ENCODE data around the gene ARMC8. TPM values are rescaled to one million over a fixed set of nuclear protein-coding genes. Genes with fewer than 3 reads are reported as not detected.

Gene ARMC8
- total RNA-seq, 2 experiments from 2014 or later = 48.8 to 57.1 TPM

DNA sequence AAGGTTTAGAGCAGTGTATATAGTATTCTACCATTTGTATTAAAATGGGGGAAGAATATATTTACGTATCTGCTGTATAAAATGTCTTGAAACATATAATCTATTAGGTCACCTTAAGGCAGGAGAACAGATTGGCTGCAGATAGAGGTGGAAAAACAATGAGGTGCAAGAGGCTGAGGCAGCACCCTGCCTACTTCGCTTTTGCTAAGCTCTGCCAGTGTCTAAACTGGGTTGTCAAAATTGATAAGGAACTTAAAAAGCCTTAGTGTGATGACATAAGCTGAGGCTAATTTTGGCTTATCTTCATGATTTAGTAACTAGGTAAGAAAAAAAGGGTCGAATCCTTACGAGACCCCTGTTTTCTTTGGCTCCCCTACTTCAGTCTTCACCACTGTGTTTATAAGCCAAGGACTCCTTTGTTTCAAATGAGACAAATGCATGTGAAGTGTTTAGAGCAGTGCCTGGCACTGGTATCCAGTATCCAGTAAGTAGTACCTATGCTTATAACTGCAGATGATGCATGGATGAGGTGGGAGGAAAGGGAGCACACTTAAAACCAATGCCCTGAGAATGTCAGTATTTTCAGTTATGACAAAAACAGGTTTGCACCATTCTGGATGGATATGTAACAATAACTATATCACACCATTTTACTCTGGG lies 45.7 kb downstream of the ARMC8 start:
- TF ChIP-seq CTCF (conservative IDR thresholded peaks at IDR 0.05; ENCODE audit: low read length) (no peak), EZH2phosphoT487 (IDR thresholded peaks at IDR 0.05; ENCODE audit: borderline replicate concordance, low read depth, low read length) (no peak)
- DNase-seq (ENCODE audit: low spot score) = no peak
- Histone ChIP-seq H3K79me2 (ENCODE audit: insufficient read depth, low read depth, low read length) (no peaks in the 10 kb centered on the region), H2AFZ (ENCODE audit: low read length) (no peak overlapping the region), H3K4me1 (ENCODE audit: insufficient read depth, low read length, poor library complexity, severe bottlenecking) (no peaks in the 10 kb centered on the region), H3K36me3 (ENCODE audit: insufficient read depth, low read length) (peaks cover 89% of the 10 kb centered on the region), H3K27ac (ENCODE audit: low read depth, low read length, poor library complexity, severe bottlenecking) (no peak overlapping the region), H3K4me2 (ENCODE audit: low read length) (no peak overlapping the region), H3K9me2 (ENCODE audit: insufficient read depth, low read length) (no peaks in the 10 kb centered on the region), H3K4me3 (ENCODE audit: low read depth, low read length, poor library complexity, severe bottlenecking) (no peak overlapping the region), H3K9me3 (ENCODE audit: low read length) (no peaks in the 10 kb centered on the region), H4K20me1 (ENCODE audit: insufficient read depth, low read length) (no peaks in the 10 kb centered on the region)
- intact Hi-C loops (cut with micrococcal nuclease; ENCODE audit: unreplicated experiment) = no loop called here
- no TSS peak for BruUV-seq (replicated peaks)
- CTCF ChIA-PET (ENCODE audit: unreplicated experiment) = no interaction called here
- POLR2A ChIA-PET = no interaction called here

DNA sequence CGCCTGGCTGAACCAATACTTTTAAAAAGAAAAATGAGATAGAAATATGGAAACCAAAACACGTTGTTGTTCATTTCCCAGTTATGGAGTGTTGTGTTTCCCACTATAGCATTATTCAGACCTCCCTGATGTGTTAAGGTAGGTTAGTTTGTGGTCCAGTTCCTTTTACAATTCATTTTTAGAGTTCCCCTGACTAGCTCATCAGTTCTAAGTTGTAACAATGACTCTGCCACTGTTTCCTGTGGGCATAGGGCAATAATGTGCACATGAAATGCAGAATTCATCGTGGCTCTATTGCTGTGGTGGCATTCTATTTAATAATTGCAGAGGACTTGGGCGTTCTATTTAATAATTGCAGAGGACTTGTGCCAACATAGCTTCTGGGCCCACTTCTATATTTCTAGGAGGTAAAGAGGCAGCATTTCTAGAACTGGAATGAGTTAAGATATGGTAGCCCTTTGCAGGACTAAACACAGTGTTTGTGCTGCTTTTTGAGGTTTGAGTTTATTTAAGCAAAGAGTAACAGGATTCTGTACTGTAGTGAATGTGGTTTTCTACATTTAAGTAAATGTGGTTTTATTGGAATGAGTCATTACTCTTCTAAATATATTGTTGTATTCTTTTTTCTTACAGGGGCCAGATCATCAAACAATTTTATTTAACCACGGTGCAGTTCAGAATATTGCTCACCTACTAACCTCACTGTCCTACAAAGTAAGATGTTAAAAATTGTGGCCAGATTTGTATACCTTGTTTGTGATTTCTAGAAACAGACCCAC lies 47.5 kb downstream of the ARMC8 start:
- H3K4me2 ChIP-seq (ENCODE audit: low read length) = no peak overlapping the region
- H4K20me1 ChIP-seq (ENCODE audit: insufficient read depth, low read length) = no peaks in the 10 kb centered on the region
- POLR2A ChIA-PET = interaction anchor here (1.0 kb wide), 1 partner anchor 12 kb away, joined by 4 read pairs; no protein-coding TSS in a partner anchor
- CTCF ChIA-PET (ENCODE audit: unreplicated experiment) = no interaction called here
- H3K4me1 ChIP-seq (ENCODE audit: insufficient read depth, low read length, poor library complexity, severe bottlenecking) = no peaks in the 10 kb centered on the region
- H3K79me2 ChIP-seq (ENCODE audit: insufficient read depth, low read depth, low read length) = no peaks in the 10 kb centered on the region
- intact Hi-C loops (cut with micrococcal nuclease; ENCODE audit: unreplicated experiment) = no loop called here
- H3K36me3 ChIP-seq (ENCODE audit: insufficient read depth, low read length) = peaks cover 88% of the 10 kb centered on the region
- H3K4me3 ChIP-seq (ENCODE audit: low read depth, low read length, poor library complexity, severe bottlenecking) = no peak overlapping the region
- BruUV-seq (replicated peaks) = no TSS peak
- DNase-seq (ENCODE audit: low spot score) = no peak
- no peak for TF ChIP-seq CTCF (conservative IDR thresholded peaks at IDR 0.05; ENCODE audit: low read length)
- TF ChIP-seq EZH2phosphoT487 (IDR thresholded peaks at IDR 0.05; ENCODE audit: borderline replicate concordance, low read depth, low read length) = no peak
- no peaks in the 10 kb centered on the region for H3K9me2 ChIP-seq (ENCODE audit: insufficient read depth, low read length)
- no peak overlapping the region for H2AFZ ChIP-seq (ENCODE audit: low read length)
- no peaks in the 10 kb centered on the region for H3K9me3 ChIP-seq (ENCODE audit: low read length)
- H3K27ac ChIP-seq (ENCODE audit: low read depth, low read length, poor library complexity, severe bottlenecking) = no peak overlapping the region

GRCh38 chr3:138238711-138239110 lies 51.6 kb downstream of the ARMC8 start:
- Histone ChIP-seq H3K9me3 (ENCODE audit: low read length) (no peaks in the 10 kb centered on the region), H3K4me1 (ENCODE audit: insufficient read depth, low read length, poor library complexity, severe bottlenecking) (no peaks in the 10 kb centered on the region), H3K36me3 (ENCODE audit: insufficient read depth, low read length) (peaks cover 86% of the 10 kb centered on the region), H2AFZ (ENCODE audit: low read length) (no peak overlapping the region), H3K4me3 (ENCODE audit: low read depth, low read length, poor library complexity, severe bottlenecking) (no peak overlapping the region), H3K79me2 (ENCODE audit: insufficient read depth, low read depth, low read length) (no peaks in the 10 kb centered on the region), H3K4me2 (ENCODE audit: low read length) (no peak overlapping the region), H4K20me1 (ENCODE audit: insufficient read depth, low read length) (no peaks in the 10 kb centered on the region), H3K9me2 (ENCODE audit: insufficient read depth, low read length) (no peaks in the 10 kb centered on the region), H3K27ac (ENCODE audit: low read depth, low read length, poor library complexity, severe bottlenecking) (no peak overlapping the region)
- BruUV-seq (replicated peaks) = no TSS peak
- intact Hi-C loops (cut with micrococcal nuclease; ENCODE audit: unreplicated experiment) = no loop called here
- CTCF ChIA-PET (ENCODE audit: unreplicated experiment) = no interaction called here
- POLR2A ChIA-PET = interaction anchor here (1.8 kb wide), 1 partner anchor 8 kb away, joined by 7 read pairs; no protein-coding TSS in a partner anchor
- TF ChIP-seq EZH2phosphoT487 (IDR thresholded peaks at IDR 0.05; ENCODE audit: borderline replicate concordance, low read depth, low read length) (no peak), CTCF (conservative IDR thresholded peaks at IDR 0.05; ENCODE audit: low read length) (no peak)
- no peak for DNase-seq (ENCODE audit: low spot score)
